Stomach (tissue), 19 donors: ENCODE data around the gene PPOX. TPM values are rescaled to one million over a fixed set of nuclear protein-coding genes. Genes with fewer than 3 reads are reported as not detected.

ENCODE experiments used
- DNase-seq, 2 donors: peaks; one replicate each; pipeline versions ENCODE4 v3.0.0 to v3.0.0-alpha.2; 2013 to 2019
- H3K27ac ChIP-seq, 5 donors: fragments of 200-600 bp in 4 of 5; sonication (generic) in 4 of 5; one replicate each; pipeline ENCODE4 v1.5.1; 2013 to 2019; ENCODE audit warnings: mild to moderate bottlenecking in 1 of 5, moderate library complexity in 1 of 5
- H3K27me3 ChIP-seq, 3 donors: fragments of 200-600 bp; sonication (generic); one replicate each; pipeline ENCODE4 v1.5.1; 2017 to 2019; ENCODE audit warnings: mixed run types in 1 of 3
- H3K36me3 ChIP-seq, 4 donors: fragments of 200-600 bp; sonication (generic); 1 replicate in 3 of 4; 2 replicates in 1 of 4; pipeline ENCODE4 v1.5.1; 2016 to 2019
- H3K4me1 ChIP-seq, 4 donors: fragments of 200-600 bp; sonication (generic); one replicate each; pipeline ENCODE4 v1.5.1; 2016 to 2019
- H3K4me3 ChIP-seq, 4 donors: fragments of 200-600 bp; sonication (generic) in 3 of 4; one replicate each; pipeline ENCODE4 v1.5.1; 2016 to 2019; ENCODE audit warnings: mild to moderate bottlenecking in 1 of 4
- H3K9me3 ChIP-seq, 4 donors: fragments of 200-600 bp; sonication (generic); one replicate each; pipeline ENCODE4 v1.5.1; 2016 to 2019
- EP300 ChIP-seq: sonication (generic); formaldehyde crosslinking; IDR thresholded peaks from one replicate; pipeline ENCODE4 v1.6.1; 2017; ENCODE audit warnings: antibody characterized with exemption
- POLR2A ChIP-seq, 4 donors: fragments of 450-650 bp; IDR thresholded peaks; one replicate each; pipeline ENCODE4 v1.6.1; 2016; ENCODE audit warnings: antibody characterized with exemption in 4 of 4, control low read depth in 2 of 4, mild to moderate bottlenecking in 1 of 4, moderate library complexity in 1 of 4
- POLR2AphosphoS5 ChIP-seq, 3 donors: sonication (generic); formaldehyde crosslinking; IDR thresholded peaks; one replicate each; pipeline ENCODE4 v1.6.1; 2016; ENCODE audit warnings: antibody characterized with exemption in 3 of 3
- WGBS, 5 donors: extraction: QIAGEN DNeasy Blood & Tissue Kit in 3 of 5; methylation state at CpG; one replicate each; pipeline versions ENCODE4 v1.1.5 to v1.1.7; 2013 to 2018; 5-methylcytosine and 5-hydroxymethylcytosine counted together
- intact Hi-C: fragments of 100-400 bp; cut with DNase I; formaldehyde crosslinking; loops from one replicate; pipeline ENCODE4 v1.15.1; 2023; ENCODE audit warnings: low total_unique reads
- long read RNA-seq, 10 donors: transcript quantifications; one replicate each; lab custom pipeline, GENCODE V29; 2026
- polyA plus RNA-seq, 3 donors: library from polyadenylated mRNA; stranded (reverse); fragments of 200-250 nt; gene quantifications; one replicate each; pipeline ENCODE4 v1.2.3, GENCODE V29; 2013
- total RNA-seq, 5 donors: library from RNA; depleted of rRNA; stranded (reverse); fragments of >200 nt; gene quantifications; one replicate each; pipeline versions ENCODE4 v1.1.0 to v1.2.3, GENCODE V29; 2014 to 2016
- TF ChIP-seq, protein P1 (sequence below), 7 experiments: fragments of 450-650 bp in 4 of 7; fragments of 200-600 bp in 3 of 7; sonication (generic) in 3 of 7; IDR thresholded peaks; one replicate each; pipeline ENCODE4 v1.5.1; 2016 to 2019; ENCODE audit warnings: antibody characterized with exemption in 7 of 7, control low read depth in 2 of 7, mild to moderate bottlenecking in 1 of 7
- donor health status: healthy with polysubstance abuse.
- donor health status: Bipolar disorder and iron deficiency.
- donor health status: healthy.

PPOX gene
- total RNA-seq (10 to 100 TPM in 4 of 5 donors, 1 to 10 TPM in 1; 9.5 to 52.7 (median 44.9) TPM), polyA plus RNA-seq (10 to 100 TPM; 16.8 to 32.0 (median 31.6) TPM)
- long read RNA-seq, donor 1, partial matches to known transcripts: 8 of 10 reads
- long read RNA-seq, donor 1, other reads (novel, unspliced or antisense): 0 of 10 reads
- long read RNA-seq, donor 2, partial matches to known transcripts: 15 of 19 reads
- long read RNA-seq, donor 2, other reads (novel, unspliced or antisense): 0 of 19 reads
- long read RNA-seq, donor 3, partial matches to known transcripts: 8 of 11 reads
- long read RNA-seq, donor 3, other reads (novel, unspliced or antisense): 0 of 11 reads
- long read RNA-seq, donor 4: 0 reads
- long read RNA-seq, donor 5, partial matches to known transcripts: 6 of 10 reads
- long read RNA-seq, donor 5, other reads (novel, unspliced or antisense): 0 of 10 reads
- long read RNA-seq, donor 6: 0 reads
- long read RNA-seq, donor 7, partial matches to known transcripts: 5 of 6 reads
- long read RNA-seq, donor 7, other reads (novel, unspliced or antisense): 0 of 6 reads
- long read RNA-seq, donor 8, partial matches to known transcripts: 7 of 11 reads
- long read RNA-seq, donor 8, other reads (novel, unspliced or antisense): 0 of 11 reads
- long read RNA-seq, donor 9, partial matches to known transcripts: 7 of 8 reads
- long read RNA-seq, donor 9, other reads (novel, unspliced or antisense): 0 of 8 reads
- long read RNA-seq, donor 10: 0 reads

DNA sequence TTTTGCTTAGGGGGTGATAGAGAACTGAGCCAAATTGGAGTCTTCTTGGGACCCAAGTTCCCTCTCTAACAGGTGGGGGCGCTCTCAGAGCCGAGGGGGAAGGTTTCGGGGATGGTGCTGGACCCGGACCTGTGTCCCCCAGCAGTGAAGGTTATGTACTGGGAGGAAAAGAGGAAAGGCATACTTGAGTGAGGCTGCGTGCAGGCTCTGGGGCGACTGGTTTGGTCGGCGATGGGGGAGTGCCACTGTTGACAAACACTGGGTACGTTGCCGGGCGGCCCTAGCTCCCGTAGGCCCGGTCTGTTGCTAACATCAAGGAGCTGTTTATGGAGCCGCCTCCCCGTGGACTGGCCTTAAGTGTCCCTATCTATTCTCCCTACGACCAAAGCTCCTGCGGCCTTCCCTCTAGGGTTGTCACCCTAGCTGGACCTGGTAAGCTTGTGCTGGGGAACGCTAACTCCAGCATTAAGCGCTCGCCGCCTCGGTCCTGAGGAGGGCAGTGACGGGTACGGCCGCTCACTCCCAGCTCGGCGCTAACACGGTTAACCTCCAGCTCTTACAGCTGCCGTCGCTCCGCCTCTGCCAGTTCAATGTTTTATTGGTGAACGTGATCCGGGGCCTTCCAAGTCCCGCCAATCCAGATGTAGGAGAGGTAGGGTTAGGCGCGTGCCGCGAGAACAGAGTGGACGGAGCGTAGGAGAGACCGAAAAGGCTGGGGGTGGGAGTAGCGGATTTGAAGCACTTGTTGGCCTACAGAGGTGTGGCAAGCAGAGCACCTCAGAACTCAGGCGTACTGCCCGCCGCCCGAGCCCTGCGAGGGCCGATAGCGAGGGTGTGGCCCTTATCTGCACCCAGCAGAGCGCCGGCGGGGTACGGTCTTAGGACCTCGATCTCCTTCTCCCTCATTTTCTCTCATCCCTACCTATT lies at the start of gene PPOX:
Gene PPOX, plus strand, starts transcription at position 685 of the 927 bp plus-strand sequence. CDS start 422 bp downstream, outside the sequence.
- Histone ChIP-seq H3K27me3 (no peaks in the 10 kb centered on the region), H3K36me3 (peaks cover 15 to 76% (median 63%) of the 10 kb centered on the region in 4 donors), H3K27ac (peak within 1 kb of the TSS; percentile 79 to 91 (median 87)), H3K9me3 (no peaks in the 10 kb centered on the region), H3K4me1 (peaks cover 19 to 59% (median 46%) of the 10 kb centered on the region in 4 donors), H3K4me3 (peak within 1 kb of the TSS; percentile 62 to 96 (median 85))
- intact Hi-C loops: no loop called here
- 0 to 1% (median 0%) methylated on average over 41 to 54 of the region's 54 CpGs for WGBS, 5 donors
- DNase-seq: peak; percentile 97 to 99
- no peak for TF ChIP-seq POLR2A (IDR thresholded peaks at IDR 0.05)
- TF ChIP-seq, protein P1, sequence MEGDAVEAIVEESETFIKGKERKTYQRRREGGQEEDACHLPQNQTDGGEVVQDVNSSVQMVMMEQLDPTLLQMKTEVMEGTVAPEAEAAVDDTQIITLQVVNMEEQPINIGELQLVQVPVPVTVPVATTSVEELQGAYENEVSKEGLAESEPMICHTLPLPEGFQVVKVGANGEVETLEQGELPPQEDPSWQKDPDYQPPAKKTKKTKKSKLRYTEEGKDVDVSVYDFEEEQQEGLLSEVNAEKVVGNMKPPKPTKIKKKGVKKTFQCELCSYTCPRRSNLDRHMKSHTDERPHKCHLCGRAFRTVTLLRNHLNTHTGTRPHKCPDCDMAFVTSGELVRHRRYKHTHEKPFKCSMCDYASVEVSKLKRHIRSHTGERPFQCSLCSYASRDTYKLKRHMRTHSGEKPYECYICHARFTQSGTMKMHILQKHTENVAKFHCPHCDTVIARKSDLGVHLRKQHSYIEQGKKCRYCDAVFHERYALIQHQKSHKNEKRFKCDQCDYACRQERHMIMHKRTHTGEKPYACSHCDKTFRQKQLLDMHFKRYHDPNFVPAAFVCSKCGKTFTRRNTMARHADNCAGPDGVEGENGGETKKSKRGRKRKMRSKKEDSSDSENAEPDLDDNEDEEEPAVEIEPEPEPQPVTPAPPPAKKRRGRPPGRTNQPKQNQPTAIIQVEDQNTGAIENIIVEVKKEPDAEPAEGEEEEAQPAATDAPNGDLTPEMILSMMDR (IDR thresholded peaks at IDR 0.05): peak in 4 of 7 experiments; percentile 8 to 37 (median 17)
- no peak for TF ChIP-seq EP300
- TF ChIP-seq POLR2AphosphoS5 (IDR thresholded peaks at IDR 0.05): peak; percentile 57 to 91 (median 81)

GRCh38 chr1:161117759-161118581 lies 48.3 kb upstream of the PPOX start, which contains the start of the genes NIT1 and PFDN2:
NIT1 (plus strand) TSS chr1:161118105; CDS start chr1:161118177, 72 bp downstream.
PFDN2 (minus strand) TSS chr1:161118037; CDS start chr1:161118026, 11 bp downstream.
- H3K4me1 ChIP-seq: peaks cover 45 to 84% (median 63%) of the 10 kb centered on the region in 4 donors
- H3K27me3 ChIP-seq: no peaks in the 10 kb centered on the region
- peak within 1 kb of the TSS; percentile 75 to 100 (median 97) for H3K4me3 ChIP-seq
- peak within 1 kb of the TSS; percentile 90 to 98 (median 96) for H3K27ac ChIP-seq
- 0 to 1% (median 1%) methylated on average over 53 to 58 of the region's 58 CpGs for WGBS, 5 donors
- peaks cover 31 to 39% (median 35%) of the 10 kb centered on the region in 4 donors for H3K36me3 ChIP-seq
- no peaks in the 10 kb centered on the region for H3K9me3 ChIP-seq
- TF ChIP-seq EP300: no peak
- TF ChIP-seq, protein P1 (IDR thresholded peaks at IDR 0.05): no peak
- TF ChIP-seq POLR2AphosphoS5 (IDR thresholded peaks at IDR 0.05): peak; percentile 86 to 99 (median 97)
- TF ChIP-seq POLR2A (IDR thresholded peaks at IDR 0.05): peak in 2 of 4 donors; percentile 56 to 73
- intact Hi-C loops: no loop called here
- DNase-seq: peak; percentile 86 to 97

- WGBS, 5 donors: 25 to 38% (median 33%) methylated on average over 10 of the region's 10 CpGs
These were observed 46.9 kb upstream of the PPOX start for GRCh38 chr1:161119092-161119903.

More at GRCh38 chr1:161119092-161119903, 46.9 kb upstream of the PPOX start:
- Histone ChIP-seq H3K9me3 (no peaks in the 10 kb centered on the region), H3K27ac (peak overlapping the region; percentile 49 to 98 (median 96)), H3K27me3 (no peaks in the 10 kb centered on the region), H3K4me1 (peaks cover 41 to 71% (median 56%) of the 10 kb centered on the region in 4 donors), H3K4me3 (peak overlapping the region; percentile 75 to 100 (median 97)), H3K36me3 (peaks cover 43 to 52% (median 48%) of the 10 kb centered on the region in 4 donors)
- peak; percentile 43 to 86 for DNase-seq
- no peak for TF ChIP-seq POLR2A (IDR thresholded peaks at IDR 0.05)
- TF ChIP-seq, protein P1 (IDR thresholded peaks at IDR 0.05): peak in 4 of 7 experiments; percentile 7 to 28 (median 14)
- intact Hi-C loops: no loop called here
